Stimulated activated naive CD4-positive, alpha-beta T cell (primary cell): ENCODE data around the gene IL1B.

Experiments
- DNase-seq, 6 experiments: peaks; one replicate each; lab custom pipeline; 2025; lab: John Stamatoyannopoulos, UW

IL1B gene

GRCh38 chr2:112829101-112829960 lies 7.2 kb downstream of the IL1B start:
- no peak for DNase-seq

DNA sequence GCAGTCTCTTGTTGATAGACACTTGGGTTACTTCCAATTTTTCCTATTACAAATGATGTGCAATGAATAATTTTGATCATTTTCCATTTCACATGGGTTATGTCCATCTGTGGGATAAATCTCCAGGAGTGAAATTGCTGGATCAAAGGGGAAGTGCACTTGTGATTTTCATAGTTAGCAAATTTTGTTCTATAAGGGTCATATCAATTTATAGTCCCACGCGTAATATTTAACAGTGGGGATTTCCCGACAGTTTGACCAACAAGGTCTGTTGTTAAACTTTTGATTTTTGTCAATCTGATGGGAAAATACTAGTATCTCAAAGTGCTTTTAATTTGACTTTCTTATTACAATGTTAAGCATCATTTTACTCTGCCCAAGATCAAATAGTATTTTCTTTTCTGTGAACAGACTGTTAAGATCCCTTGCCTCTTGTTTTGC lies 8.3 kb downstream of the IL1B start:
- no peak for DNase-seq

- no peak for DNase-seq
These were observed 8.9 kb downstream of the IL1B start for GRCh38 chr2:112827604-112828185.

DNA sequence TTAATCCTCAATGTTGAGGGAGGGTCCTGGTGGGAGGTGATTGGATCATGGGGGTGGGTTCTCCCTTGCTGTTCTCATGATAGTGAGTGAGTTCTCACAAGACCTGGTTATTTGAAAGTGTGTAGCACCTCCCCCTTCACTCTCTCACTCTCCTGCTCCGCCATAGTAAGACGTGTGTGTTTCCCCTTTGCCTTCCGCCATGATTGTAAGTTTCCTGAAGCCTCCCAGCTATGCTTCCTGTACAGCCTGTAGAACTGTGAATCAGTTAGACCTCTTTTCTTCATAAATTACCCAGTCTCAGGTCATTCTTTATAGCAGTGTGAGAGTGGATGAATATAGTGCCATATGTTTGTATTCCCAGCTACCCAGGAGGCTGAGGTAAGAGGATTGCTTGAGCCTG lies 9.6 kb downstream of the IL1B start:
- no peak for DNase-seq

GRCh38 chr2:112825706-112826105 lies 10.9 kb downstream of the IL1B start:
- no peak for DNase-seq

DNA sequence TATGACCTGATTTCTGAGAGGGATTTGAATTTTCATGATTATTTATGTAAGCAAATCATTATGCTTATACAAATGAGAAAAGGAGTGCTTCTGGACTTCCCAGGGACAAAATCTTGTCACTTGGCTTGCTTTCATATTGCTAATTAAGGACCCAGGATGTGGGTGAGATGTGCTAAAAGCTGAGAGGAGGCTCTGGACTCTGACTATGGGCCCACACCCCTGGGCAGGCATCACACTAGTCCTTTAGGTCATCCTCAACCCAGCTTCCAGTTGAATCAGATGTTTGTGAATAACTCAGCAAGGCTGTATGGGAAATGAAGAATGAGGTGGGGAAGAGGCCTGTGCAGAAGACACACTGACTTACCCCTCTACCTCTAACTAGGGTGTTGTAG lies 11.9 kb downstream of the IL1B start:
- DNase-seq: no peak

GRCh38 chr2:112821682-112822081 lies 14.9 kb downstream of the IL1B start:
- no peak for DNase-seq

DNA sequence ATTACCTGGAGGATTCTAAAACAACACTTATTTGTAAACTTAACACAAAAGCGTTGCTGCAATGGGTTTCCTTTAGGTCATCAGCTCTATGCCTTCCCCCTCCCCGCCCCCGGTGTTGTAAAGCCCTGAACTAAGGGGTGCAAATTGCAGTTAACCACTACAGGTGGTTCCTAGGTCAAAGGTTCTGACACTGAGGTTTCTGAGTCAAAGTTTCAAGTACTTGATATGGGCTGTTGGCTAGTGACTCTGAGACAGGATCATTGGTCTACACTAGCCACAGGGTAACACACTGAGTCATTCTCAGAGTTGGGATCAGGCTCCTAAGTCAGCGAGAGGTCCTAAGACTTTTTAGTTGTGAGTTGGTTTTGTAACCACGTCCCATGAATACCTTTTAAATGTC lies 15.4 kb downstream of the IL1B start:
- DNase-seq: no peak

GRCh38 chr2:112820343-112820742 lies 16.2 kb downstream of the IL1B start:
- DNase-seq: no peak

DNA sequence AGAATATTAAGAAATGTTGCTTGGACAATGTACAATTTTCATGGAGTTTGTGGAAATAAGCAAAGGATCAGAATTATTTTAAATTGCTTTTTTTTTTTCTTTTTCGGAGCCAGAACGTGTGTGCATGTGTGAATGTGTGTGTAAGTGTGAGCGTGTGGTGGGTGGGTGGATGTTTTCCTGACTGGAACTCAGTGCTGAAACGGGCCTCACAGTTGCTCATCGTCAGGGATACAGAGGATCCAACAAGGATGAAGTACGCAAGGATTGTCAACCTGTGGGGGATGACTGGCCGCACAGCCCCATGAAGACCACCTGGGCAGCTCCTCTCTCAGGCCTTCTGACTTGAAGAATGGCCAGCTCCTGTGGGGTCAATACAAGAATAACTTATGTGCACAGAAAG lies 17.5 kb downstream of the IL1B start:
- no peak for DNase-seq

GRCh38 chr2:112818094-112818902 lies 18.3 kb downstream of the IL1B start:
- no peak for DNase-seq

DNA sequence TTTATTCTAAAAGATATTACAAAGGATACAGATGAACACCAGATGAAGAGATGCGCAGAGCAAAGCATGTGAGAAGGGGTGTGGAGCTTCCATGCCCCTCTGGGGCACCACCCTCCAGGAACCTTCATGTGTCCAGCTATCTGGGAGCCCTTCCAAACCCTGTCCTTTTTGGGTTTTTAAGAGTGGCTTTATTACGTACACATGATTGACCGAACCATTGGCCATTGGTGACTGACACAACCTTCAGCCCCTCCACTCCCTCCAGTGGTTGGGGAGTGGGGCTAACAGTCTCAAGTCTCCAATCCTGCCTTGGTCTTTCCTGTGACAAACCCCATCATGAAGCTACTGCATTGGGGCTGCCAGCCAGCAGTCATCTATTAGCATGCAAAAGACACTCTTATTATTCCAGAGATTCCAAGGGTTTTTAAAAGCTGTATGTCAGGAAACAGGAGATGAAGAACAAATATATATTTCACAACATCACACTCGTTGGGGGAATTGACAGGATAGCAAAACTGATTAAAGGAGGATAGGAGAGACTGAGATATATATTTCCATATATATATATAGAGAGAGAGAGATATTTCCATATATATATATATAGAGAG lies 19.4 kb downstream of the IL1B start:
- DNase-seq: no peak

GRCh38 chr2:112814278-112814677 lies 22.3 kb downstream of the IL1B start:
- DNase-seq: no peak

DNA sequence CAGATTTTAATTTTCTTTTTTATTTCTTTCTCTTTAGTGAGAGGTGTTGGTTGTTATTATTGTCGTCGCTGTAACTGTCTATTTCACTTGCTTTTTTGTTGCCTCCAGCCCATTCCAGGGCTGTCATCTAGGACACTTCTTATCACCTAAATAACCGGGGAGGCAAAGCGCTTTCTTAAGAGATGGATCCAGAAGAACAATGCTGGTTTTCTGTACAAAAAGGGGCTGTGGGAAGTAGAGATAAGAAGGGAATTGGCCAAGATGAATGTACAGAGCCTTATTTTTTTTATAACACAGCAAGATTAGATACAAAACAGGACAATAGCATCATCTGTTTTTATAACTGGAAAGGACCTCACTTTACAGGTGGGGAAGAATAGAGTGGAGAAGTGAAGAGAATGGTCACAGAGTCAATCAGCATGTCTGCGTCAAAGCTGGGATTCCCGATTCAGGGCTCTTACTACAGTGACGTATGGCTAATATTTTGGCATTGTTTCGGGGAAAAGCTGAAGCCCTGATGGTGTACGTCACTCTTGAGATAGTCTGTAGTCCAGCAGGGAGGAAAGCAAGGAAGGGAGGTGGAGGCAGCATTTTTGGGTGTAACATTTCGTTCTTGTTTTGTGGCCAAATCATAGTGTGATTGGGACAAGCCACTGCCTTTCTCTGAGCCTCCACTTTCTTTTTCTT lies 23.2 kb downstream of the IL1B start:
- DNase-seq: no peak

DNA sequence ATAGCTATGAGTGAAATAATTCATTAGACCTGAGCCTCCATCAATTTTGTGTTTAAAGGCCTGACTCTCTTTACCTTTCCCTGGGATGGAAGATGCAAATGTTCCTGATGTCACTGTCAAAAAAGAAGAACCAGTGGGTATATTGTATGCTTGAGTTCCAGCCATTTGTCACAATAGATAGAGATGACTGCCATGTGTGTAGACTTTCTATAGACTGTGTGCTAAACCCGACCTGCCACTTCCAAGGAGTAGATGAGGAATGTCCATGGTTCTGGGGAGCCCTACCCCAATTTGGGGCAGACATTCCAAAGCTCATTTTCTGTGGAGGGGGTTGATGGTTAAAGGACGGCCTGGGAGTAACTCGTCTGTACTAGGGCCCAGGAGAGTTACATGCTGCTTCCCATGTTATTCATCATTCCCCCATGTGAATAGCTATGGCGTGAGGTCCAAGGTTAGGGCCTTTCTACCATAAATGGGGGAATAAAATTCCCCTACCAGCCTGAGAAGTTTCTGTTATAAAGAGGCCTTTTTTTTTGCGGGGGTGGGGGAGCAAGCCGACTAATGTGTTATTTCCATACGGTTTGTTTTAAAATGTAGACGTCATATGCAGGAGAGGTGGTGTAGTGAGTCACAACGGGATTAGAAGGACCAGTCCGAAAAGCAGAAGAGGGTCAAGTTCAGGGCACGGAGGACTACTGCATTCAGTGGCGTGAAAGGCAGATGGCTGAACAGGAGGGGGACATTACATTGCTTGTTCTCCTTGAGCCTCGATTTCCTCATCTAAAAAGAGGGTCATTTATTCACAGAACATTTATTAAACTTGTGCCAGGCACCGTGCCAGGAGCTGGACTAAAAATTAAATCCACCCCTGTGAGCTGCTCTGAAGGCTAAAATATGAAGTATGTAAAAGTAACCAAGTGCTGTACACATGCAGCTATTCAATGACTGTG lies 24.0 kb downstream of the IL1B start:
- DNase-seq: no peak

DNA sequence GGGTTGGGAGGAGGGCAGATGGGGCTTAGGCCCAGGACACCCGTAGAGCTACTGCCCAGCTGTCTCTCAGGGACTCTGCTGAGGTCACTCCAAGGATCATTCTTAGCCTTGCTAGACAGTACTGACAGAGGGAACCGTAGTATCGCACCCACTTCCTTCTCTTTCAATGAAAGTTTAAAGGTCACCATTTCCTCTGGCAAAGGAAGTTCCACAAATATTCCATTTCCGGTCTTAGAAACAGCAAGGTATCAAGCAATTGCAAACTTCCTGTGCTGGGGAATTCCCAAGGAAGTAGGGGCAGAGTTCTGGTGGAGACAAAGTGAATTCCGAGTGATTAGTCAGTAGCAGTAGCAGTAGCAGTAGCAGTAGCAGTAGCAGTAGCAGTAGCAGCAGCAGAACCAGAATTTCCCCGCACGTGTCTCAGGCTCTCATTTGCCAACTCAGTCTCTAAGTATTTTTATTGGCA lies 24.7 kb downstream of the IL1B start:
- no peak for DNase-seq

DNA sequence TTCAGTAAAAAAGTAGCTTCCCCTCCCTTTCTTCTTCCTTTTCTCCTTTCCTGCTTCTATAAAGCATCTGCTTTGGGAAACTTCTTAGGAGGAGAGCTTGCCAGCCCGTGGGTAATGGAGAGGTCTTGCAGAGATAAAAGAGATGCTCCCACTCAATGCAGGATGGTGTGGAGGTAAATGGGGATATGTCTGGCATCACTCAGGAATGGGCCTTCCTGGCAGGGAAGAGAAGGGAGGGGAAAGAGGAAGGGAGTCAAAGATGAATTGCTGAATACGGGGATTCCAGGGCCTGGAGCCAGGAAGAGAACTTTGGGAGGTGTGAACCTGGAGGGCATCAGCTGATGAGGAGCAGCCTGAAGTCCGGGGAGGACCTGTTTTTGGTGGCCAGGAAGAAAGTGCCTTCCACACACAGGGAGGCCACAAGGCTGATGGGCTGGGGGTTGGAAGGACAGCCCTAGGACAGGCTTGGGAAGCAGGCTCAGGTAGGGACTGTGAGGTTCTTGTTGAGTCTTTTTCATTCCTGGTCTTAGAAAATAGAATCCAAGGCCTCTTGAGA lies 25.2 kb downstream of the IL1B start:
- no peak for DNase-seq

DNA sequence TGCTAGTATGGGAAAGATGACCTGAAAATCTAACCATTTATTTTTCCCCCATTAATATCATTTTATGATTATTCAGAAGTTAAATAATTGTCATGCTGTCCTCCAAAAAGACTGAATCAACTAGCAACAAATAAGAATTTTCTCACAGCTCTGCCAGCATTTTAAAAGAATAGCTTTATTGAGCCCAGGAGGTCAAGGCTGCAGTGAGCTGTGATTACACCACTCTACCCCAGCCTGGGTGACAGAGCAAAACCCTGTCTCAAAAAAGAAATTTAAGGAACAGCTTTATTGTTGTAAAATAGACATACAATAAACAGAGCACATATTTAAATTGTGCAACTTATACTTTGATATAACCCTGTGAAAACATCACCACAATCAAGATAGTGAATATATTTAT lies 27.5 kb downstream of the IL1B start:
- no peak for DNase-seq

DNA sequence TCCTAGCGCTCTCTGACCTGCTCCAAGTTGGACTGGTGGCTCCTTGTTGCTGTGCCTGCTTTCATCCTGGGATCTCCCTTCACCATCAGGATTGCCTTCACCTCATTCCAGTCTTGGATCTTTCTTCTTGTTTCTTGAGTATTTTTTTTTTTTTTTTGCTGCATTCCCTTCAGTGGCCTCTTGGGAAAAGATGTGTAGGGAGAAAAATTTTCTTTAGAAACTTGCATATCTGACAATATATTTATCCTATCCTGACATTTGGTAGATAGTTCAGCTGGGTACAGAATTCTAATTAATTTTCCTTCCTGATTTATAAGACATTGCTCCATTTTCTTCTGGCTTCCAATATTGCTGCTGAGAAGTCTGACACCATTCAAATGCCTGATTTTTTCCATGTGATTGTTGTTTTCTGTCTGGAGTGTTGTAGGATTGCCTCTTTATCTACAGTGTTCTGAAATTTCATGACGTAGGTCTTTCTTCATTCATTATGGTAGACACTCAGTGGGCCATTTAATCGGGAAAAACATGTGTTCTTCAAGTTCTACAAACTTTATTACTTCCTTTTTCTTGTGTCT lies 29.3 kb downstream of the IL1B start:
- no peak for DNase-seq

DNA sequence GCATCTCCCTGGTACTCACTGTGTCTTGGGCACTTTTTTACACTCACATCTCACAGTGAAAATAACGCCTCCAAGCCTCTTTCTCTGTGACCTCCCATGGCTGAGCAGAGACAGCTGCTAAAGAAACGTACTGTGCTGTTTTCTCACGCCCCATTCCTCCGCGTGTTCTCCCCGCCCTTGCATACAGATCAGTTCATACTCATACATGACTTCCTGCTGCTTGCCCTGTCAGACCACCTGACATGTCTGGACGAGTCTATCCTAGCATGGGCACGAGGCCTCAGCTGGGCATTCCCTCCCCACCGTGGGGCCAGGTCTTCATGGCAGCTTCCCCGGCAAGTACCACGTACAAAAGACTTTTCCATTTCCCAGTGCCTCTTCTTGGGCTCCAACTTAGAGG lies 31.0 kb downstream of the IL1B start:
- DNase-seq: no peak
